Naive thymus-derived CD4-positive, alpha-beta T cell (primary cell): ENCODE data around the gene GAA. TPM values are rescaled to one million over a fixed set of nuclear protein-coding genes. Genes with fewer than 3 reads are reported as not detected.

Experiments used
- ATAC-seq: fragments of 150-1000 bp; cut with Tn5 transposase; 2 replicates; pipeline ENCODE4 v1.10.0; 2021; ENCODE audit warnings: mild to moderate bottlenecking, moderate library complexity
- CTCF ChIA-PET: fragments of 350-600 bp; sonication (Branson Sonifier 250); formaldehyde crosslinking; loops from one replicate; lab custom pipeline; 2021; ENCODE audit warnings: antibody characterized with exemption; lab: Charles Lee
- POLR2A ChIA-PET: fragments of 350-600 bp; sonication (Branson Sonifier 250); formaldehyde crosslinking; loops from one replicate; lab custom pipeline; 2021; ENCODE audit warnings: antibody characterized with exemption, inconsistent platforms; lab: Charles Lee
- DNase-seq, 9 donors: peaks; one replicate each; pipeline versions ENCODE4 v3.0.0 to v3.0.0-alpha.2; 2020 to 2022; ENCODE audit warnings: mixed read lengths in 1 of 9
- H3K27ac ChIP-seq: one replicate; pipeline ENCODE4 v1.7.0; 2013; ENCODE audit warnings: mild to moderate bottlenecking, low read depth, low read length, moderate library complexity
- H3K27me3 ChIP-seq, 2 donors: one replicate each; pipeline ENCODE4 v1.7.0; 2013; ENCODE audit warnings: low read length in 2 of 2, mild to moderate bottlenecking in 2 of 2, moderate library complexity in 2 of 2; ENCODE audit not compliant: control insufficient read depth in 2 of 2, insufficient read depth in 2 of 2
- H3K36me3 ChIP-seq, 3 experiments: 1 replicate in 2 of 3; 2 replicates in 1 of 3; pipeline ENCODE4 v1.7.0; 2013; ENCODE audit warnings: low read length in 3 of 3, mild to moderate bottlenecking in 3 of 3, moderate library complexity in 1 of 3; ENCODE audit not compliant: insufficient read depth in 3 of 3, control insufficient read depth in 2 of 3
- H3K4me1 ChIP-seq, 2 donors: one replicate each; pipeline ENCODE4 v1.7.0; 2013; ENCODE audit warnings: low read length in 2 of 2, mild to moderate bottlenecking in 2 of 2, moderate library complexity in 1 of 2; ENCODE audit not compliant: control insufficient read depth in 2 of 2, insufficient read depth in 2 of 2
- H3K4me3 ChIP-seq: 2 replicates; pipeline ENCODE4 v1.7.0; 2013; ENCODE audit warnings: mild to moderate bottlenecking, low read length
- H3K9me3 ChIP-seq, 3 experiments: 1 replicate in 2 of 3; 2 replicates in 1 of 3; pipeline ENCODE4 v1.7.0; 2013; ENCODE audit warnings: low read length in 3 of 3; ENCODE audit not compliant: control insufficient read depth in 2 of 3
- H3K27ac Mint-ChIP-seq, 9 donors: one replicate each; pipeline ENCODE4 v1.8.0; 2020 to 2022; ENCODE audit warnings: mixed read lengths in 9 of 9, mild to moderate bottlenecking in 8 of 9, moderate library complexity in 5 of 9, inconsistent platforms in 2 of 9
- H3K27me3 Mint-ChIP-seq, 5 donors: one replicate each; pipeline ENCODE4 v1.8.0; 2021 to 2022; ENCODE audit warnings: mixed read lengths in 5 of 5, mild to moderate bottlenecking in 1 of 5
- H3K36me3 Mint-ChIP-seq, 5 donors: one replicate each; pipeline ENCODE4 v1.8.0; 2020 to 2022; ENCODE audit warnings: mixed read lengths in 5 of 5, mild to moderate bottlenecking in 3 of 5, inconsistent platforms in 1 of 5
- H3K4me1 Mint-ChIP-seq, 7 donors: one replicate each; pipeline ENCODE4 v1.8.0; 2020 to 2022; ENCODE audit warnings: mixed read lengths in 7 of 7, mild to moderate bottlenecking in 3 of 7, inconsistent platforms in 1 of 7
- H3K4me3 Mint-ChIP-seq, 10 donors: one replicate each; pipeline ENCODE4 v1.8.0; 2020 to 2022; ENCODE audit warnings: mild to moderate bottlenecking in 10 of 10, mixed read lengths in 10 of 10, moderate library complexity in 6 of 10, inconsistent platforms in 2 of 10
- H3K9me3 Mint-ChIP-seq, 11 donors: one replicate each; pipeline ENCODE4 v1.8.0; 2020 to 2022; ENCODE audit warnings: mixed read lengths in 11 of 11, mild to moderate bottlenecking in 4 of 11, inconsistent platforms in 1 of 11, moderate library complexity in 1 of 11
- intact Hi-C, 2 donors: fragments of 100-400 bp; cut with micrococcal nuclease; formaldehyde crosslinking; loops; one replicate each; pipeline ENCODE4 v1.15.1; 2023
- polyA plus RNA-seq, 2 donors: library from polyadenylated mRNA; unstranded; fragments of 300-500 nt; fragmentation: Illumina TruSeq; gene quantifications; one replicate each; pipeline ENCODE4 v1.2.3, GENCODE V29; 2021
- total RNA-seq, 6 experiments: library from RNA in 5 of 6; stranded (reverse) in 5 of 6; gene quantifications; 1 replicate in 5 of 6; 2 replicates in 1 of 6; pipeline ENCODE4 v1.2.3 and lab custom pipeline; 2021 to 2026

Gene GAA
- total and polyA plus RNA-seq, 7 experiments from 2014 or later, result 12.0 to 67.8 (median 36.4) TPM

GRCh38 chr17:80061421-80061820 lies 40.0 kb upstream of the GAA start:
- ATAC-seq, result no peak
- H3K27me3 ChIP-seq, result no peaks in the 10 kb centered on the region
- POLR2A ChIA-PET, result no interaction called here
- H3K4me1 ChIP-seq, result no peaks in the 10 kb centered on the region
- no peak overlapping the region for H3K4me3 Mint-ChIP-seq
- intact Hi-C loops, result no loop called here
- no peak overlapping the region for H3K27ac ChIP-seq
- no peaks in the 10 kb centered on the region for H3K36me3 ChIP-seq
- no peak overlapping the region for H3K27ac Mint-ChIP-seq
- peaks cover 0 to 2% (median 0%) of the 10 kb centered on the region in 5 donors for H3K27me3 Mint-ChIP-seq
- CTCF ChIA-PET, result no interaction called here
- no peaks in the 10 kb centered on the region for H3K9me3 ChIP-seq
- peaks cover 0 to 3% (median 0%) of the 10 kb centered on the region in 7 donors for H3K4me1 Mint-ChIP-seq
- H3K36me3 Mint-ChIP-seq, result no peaks in the 10 kb centered on the region
- H3K4me3 ChIP-seq, result no peak overlapping the region
- no peaks in the 10 kb centered on the region for H3K9me3 Mint-ChIP-seq
- DNase-seq, result no peak

GRCh38 chr17:80063830-80064585 lies 37.4 kb upstream of the GAA start:
- Histone ChIP-seq H3K9me3 (no peaks in the 10 kb centered on the region), H3K36me3 (no peaks in the 10 kb centered on the region), H3K4me3 (no peak overlapping the region), H3K27me3 (no peaks in the 10 kb centered on the region), H3K27ac (no peak overlapping the region), H3K4me1 (no peaks in the 10 kb centered on the region)
- no peak for DNase-seq
- peaks cover 0 to 3% (median 0%) of the 10 kb centered on the region in 7 donors for H3K4me1 Mint-ChIP-seq
- intact Hi-C loops, result no loop called here
- peak; percentile 48 for ATAC-seq
- H3K36me3 Mint-ChIP-seq, result no peaks in the 10 kb centered on the region
- ChIA-PET POLR2A (no interaction called here), CTCF (no interaction called here)
- H3K4me3 Mint-ChIP-seq, result no peak overlapping the region
- H3K27ac Mint-ChIP-seq, result peak overlapping the region in 1 of 9 donors; percentile 81
- peaks cover 0 to 2% (median 0%) of the 10 kb centered on the region in 5 donors for H3K27me3 Mint-ChIP-seq
- no peaks in the 10 kb centered on the region for H3K9me3 Mint-ChIP-seq

GRCh38 chr17:80064696-80065095 lies 36.7 kb upstream of the GAA start:
- Mint-ChIP-seq H3K27me3 (peaks cover 0 to 2% (median 0%) of the 10 kb centered on the region in 5 donors), H3K9me3 (no peaks in the 10 kb centered on the region), H3K4me3 (no peak overlapping the region), H3K4me1 (peaks cover 0 to 4% (median under 1%) of the 10 kb centered on the region in 7 donors), H3K36me3 (no peaks in the 10 kb centered on the region), H3K27ac (no peak overlapping the region)
- Histone ChIP-seq H3K9me3 (no peaks in the 10 kb centered on the region), H3K27ac (no peak overlapping the region), H3K36me3 (no peaks in the 10 kb centered on the region), H3K27me3 (no peaks in the 10 kb centered on the region), H3K4me3 (no peak overlapping the region), H3K4me1 (no peaks in the 10 kb centered on the region)
- intact Hi-C loops, result no loop called here
- DNase-seq (no peak), ATAC-seq (no peak)
- CTCF ChIA-PET, result no interaction called here
- POLR2A ChIA-PET, result no interaction called here

- peaks cover 0 to 2% (median 0%) of the 10 kb centered on the region in 5 donors for H3K27me3 Mint-ChIP-seq
- no peak overlapping the region for H3K4me3 Mint-ChIP-seq
- H3K36me3 Mint-ChIP-seq, result no peaks in the 10 kb centered on the region
- POLR2A ChIA-PET, result no interaction called here
- H3K4me1 Mint-ChIP-seq, result peaks cover 0 to 4% (median 3%) of the 10 kb centered on the region in 7 donors
- intact Hi-C loops, result no loop called here
- Histone ChIP-seq H3K27me3 (no peaks in the 10 kb centered on the region), H3K9me3 (no peaks in the 10 kb centered on the region), H3K36me3 (no peaks in the 10 kb centered on the region), H3K4me3 (no peak overlapping the region), H3K4me1 (no peaks in the 10 kb centered on the region), H3K27ac (no peak overlapping the region)
- no peak for ATAC-seq
- no peak for DNase-seq
- H3K9me3 Mint-ChIP-seq, result no peaks in the 10 kb centered on the region
- CTCF ChIA-PET, result no interaction called here
- H3K27ac Mint-ChIP-seq, result no peak overlapping the region
These were observed 35.8 kb upstream of the GAA start for GRCh38 chr17:80065478-80066170.

GRCh38 chr17:80067393-80067986 lies 33.9 kb upstream of the GAA start:
- Mint-ChIP-seq H3K4me1 (peaks cover 0 to 13% (median 10%) of the 10 kb centered on the region in 7 donors), H3K27ac (peak overlapping the region in 1 of 9 donors; percentile 36), H3K36me3 (no peaks in the 10 kb centered on the region), H3K4me3 (no peak overlapping the region), H3K27me3 (no peaks in the 10 kb centered on the region), H3K9me3 (no peaks in the 10 kb centered on the region)
- CTCF ChIA-PET, result no interaction called here
- DNase-seq (no peak), ATAC-seq (no peak)
- Histone ChIP-seq H3K4me3 (no peak overlapping the region), H3K4me1 (peaks cover 0 to 10% of the 10 kb centered on the region in 2 donors), H3K27me3 (no peaks in the 10 kb centered on the region), H3K27ac (no peak overlapping the region), H3K9me3 (no peaks in the 10 kb centered on the region), H3K36me3 (no peaks in the 10 kb centered on the region)
- POLR2A ChIA-PET, result no interaction called here
- intact Hi-C loops, result no loop called here

GRCh38 chr17:80068301-80069222 lies 32.8 kb upstream of the GAA start:
- Mint-ChIP-seq H3K9me3 (no peaks in the 10 kb centered on the region), H3K27me3 (peaks cover 0 to 4% (median 0%) of the 10 kb centered on the region in 5 donors), H3K36me3 (no peaks in the 10 kb centered on the region), H3K4me1 (peaks cover 0 to 13% (median 10%) of the 10 kb centered on the region in 7 donors), H3K4me3 (no peak overlapping the region), H3K27ac (no peak overlapping the region)
- intact Hi-C loops, result no loop called here
- CTCF ChIA-PET, result no interaction called here
- Histone ChIP-seq H3K36me3 (no peaks in the 10 kb centered on the region), H3K27ac (no peak overlapping the region), H3K4me1 (peaks cover 0 to 10% of the 10 kb centered on the region in 2 donors), H3K27me3 (no peaks in the 10 kb centered on the region), H3K4me3 (no peak overlapping the region), H3K9me3 (no peaks in the 10 kb centered on the region)
- POLR2A ChIA-PET, result no interaction called here
- DNase-seq (no peak), ATAC-seq (no peak)
